Measurements from ENCODE around the gene PPY.
"Not testable (repeated sequence)": the region's sequence is repeated elsewhere in the genome, so short reads cannot be mapped to it uniquely, and the experiment has no call there.

PPY gene, protein sequence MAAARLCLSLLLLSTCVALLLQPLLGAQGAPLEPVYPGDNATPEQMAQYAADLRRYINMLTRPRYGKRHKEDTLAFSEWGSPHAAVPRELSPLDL

DNA sequence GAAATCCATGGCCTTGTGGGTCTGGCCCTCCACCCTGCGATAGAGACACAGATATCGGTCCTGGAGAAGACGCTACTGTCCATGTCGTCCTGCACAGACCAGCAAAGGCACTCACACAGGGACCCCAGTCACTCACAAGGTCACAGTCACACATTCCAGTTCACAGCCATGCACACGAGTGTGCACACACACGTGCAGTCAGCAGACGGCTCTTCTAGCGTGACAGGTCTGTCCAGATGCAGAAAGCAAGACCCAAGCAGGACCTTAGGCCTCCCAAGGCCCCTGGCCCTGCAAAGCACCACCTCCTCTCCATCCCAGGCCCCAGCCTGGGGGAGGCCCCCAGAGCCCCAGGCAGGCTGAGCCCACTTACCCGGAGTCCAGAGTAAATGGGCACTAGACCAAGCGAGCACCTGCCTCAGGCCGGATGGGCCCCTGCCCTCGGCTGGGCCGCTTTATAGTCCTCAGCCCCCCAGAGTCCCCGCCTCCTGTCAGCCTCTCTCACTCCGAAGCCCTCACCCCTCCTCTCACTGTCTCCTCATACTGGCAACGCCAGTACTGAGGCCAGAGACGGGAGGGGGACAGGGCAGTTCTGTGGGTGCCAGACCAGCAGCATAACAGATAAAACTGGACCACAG, at the start of gene PPY:
TSS of gene PPY (minus strand) at position 426 of the 635 bp plus-strand sequence. CDS start 822 bp downstream, outside the sequence.
- no peak for DNase-seq (ENCODE audit: low read depth in 2 of 2)

DNA sequence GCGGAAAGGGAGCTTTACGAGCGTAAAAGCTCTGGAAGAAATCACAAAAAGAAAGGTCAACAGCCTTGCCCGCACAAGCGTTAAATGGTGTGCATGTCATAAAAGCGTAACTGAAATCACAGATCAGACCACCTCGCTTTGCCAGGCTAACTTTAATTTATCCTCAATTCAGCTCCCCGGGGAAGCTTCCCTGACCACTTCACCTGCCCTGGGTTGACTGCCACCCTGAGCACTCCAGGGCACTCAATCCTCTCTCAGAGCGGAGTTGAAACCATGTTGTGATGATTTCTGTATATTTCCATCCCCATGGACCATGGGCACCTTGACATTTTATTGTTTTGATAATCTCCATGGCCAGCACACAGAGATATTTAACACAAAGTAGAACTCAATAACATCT, 46.0 kb upstream of the PPY start:
- DNase-seq (ENCODE audit: low read depth in 2 of 2): no peak

DNA sequence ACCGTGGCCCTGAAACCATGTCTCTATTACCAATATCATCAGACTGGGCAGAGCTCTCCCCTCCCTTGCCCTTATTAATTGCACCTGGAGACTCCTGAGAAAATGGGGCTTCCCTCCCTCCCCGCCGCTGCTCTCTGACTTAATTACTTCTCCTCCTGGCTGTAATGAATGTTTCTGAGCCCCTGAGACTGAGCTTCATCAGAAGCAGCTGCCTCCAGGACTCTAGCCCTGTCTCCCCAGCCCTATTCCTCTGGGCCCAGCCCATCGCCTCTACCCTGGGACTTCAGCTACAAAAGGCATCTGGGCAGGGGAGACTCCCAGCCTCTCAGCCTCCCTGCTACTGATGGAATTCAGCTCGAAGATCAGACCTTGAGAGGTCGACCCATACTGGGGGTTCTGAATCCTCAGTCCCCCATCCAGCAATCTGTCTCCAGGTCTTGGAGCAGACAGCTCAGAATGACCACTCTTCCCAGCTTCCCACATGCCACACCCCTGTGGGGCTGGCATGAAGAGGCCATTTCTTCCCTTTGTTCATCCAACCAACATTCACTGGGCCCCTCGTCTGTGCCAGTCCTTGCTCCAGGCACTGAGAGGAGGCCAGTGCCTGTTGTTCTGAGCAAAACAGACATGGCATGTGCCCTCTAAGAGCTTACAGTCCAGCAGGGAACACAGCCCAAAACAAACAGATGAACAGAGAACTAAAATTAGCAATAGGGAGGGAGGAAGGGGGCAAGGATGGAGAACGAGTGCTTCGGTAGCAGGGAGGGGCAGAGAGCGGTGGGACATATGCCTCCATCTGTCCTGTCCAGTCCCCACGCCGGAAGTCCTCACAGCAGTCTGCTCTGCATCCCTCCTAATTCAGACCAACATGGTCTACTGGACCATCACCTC, 45.1 kb upstream of the PPY start:
- no peak for DNase-seq (ENCODE audit: low read depth in 2 of 2)

DNA sequence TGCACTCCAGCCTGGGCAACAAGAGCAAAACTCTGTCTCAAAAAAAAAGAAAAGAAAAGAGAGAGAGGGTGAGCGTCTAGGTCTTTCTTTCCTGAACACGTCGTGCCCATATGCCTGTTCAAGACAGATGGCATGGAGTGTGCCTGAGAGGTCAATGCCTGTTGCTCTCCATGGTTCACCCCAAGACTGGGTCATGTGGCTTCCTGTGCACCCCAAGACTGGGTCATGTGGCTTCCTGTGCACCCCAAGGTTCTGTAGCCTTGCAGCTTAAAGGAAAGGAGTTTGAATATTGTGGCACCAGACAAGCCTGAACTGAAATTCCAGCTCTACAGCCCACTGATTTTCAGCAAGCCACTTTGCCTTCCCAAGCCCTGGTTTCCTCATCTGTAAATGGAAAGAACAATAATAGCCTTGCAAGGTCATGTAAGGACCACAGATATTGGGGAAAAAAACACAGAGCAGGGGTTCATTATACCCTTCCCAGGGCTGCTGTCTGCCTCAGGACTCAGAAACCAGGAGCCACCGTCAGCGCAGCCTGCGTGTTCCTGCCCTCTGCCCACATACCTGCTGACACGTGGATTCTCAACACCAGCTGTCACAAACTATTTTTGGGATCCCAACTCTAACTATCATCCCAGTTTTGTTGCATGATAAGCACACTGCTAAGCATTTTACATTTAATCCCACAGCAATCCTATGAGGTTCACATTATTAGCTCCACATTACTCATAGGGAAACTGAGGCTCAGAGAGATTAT, 44.1 kb upstream of the PPY start:
- no peak for DNase-seq (ENCODE audit: low read depth in 2 of 2)

DNA sequence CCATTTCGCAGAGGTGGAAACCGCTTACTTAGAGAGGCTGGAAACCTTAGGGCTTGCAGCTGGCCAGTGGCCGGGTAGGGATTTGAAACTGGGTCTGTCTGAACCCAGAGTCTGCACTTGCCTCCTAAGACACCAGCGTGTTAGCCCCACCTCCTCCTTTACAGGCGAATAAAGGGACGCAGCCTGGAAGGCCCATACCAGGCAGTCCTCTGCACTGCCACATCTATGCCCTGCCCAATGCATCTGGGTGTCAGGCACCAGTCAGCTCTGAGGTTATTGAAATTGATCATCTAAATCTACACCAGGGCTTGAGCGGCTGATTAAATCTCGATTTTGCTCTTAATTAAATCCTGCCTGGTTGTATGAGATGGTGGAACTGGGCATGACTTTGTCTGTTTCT, 42.2 kb upstream of the PPY start:
- no peak for DNase-seq (ENCODE audit: low read depth in 2 of 2)

DNA sequence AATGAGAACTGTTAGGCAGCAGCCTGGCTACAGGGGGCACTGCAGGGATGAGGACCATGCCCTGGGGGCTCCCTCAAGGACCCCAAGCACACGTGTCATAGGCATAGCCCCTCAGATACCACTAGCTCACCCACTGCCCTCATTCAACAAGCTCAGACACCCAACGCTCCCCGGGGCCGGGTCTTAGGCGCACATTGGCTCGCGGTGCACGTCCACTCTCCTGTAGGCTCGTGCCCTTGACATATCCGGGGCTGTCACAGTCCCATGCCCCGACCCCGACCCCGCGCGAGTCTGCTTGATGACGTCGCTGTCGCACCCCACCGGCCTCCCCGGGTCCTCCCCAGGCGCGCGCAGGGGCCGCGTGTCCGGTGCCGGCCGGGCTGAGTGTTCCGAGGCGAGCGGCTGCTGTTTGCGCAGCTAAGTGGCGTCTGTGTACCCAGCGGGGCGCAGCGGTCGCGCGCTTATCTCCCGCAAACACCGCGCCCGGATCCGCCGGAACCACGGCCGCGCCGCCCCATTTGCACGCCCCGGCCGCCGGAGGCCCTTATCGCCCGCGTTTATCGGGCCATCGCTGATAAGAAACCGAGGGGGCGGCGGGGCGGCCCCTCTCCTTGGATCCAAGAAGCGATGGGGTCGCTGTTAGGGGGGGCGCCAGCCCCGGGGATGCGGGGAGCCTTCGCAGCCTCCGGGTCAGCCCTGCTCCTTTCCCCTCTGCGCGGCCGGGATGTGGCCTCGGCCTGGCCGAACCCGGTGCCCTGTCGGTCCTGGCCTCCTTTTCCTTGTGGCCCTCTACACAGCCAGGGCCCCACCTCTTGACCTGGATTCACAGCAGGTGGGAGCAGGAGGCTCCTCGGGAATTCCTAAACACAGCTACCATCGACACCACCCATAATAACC, 41.5 kb upstream of the PPY start:
- DNase-seq (ENCODE audit: low read depth in 2 of 2): no peak

DNA sequence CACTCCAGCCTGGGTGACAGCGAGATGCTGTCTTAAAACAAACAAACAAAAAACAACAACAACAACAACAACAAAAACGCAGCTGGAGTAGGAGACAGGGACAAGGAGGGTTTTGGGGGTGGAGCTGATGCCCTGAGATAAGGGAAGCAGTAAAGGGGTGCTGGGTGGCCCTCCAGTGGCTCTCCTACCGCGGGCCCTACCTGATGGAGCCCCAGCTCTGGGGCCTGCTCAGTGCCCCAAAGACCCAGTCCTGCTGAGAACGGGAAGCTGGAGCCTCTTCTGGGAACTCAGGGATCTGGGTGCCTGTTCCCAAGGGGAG, 40.9 kb upstream of the PPY start:
- no peak for DNase-seq (ENCODE audit: low read depth in 2 of 2)

DNA sequence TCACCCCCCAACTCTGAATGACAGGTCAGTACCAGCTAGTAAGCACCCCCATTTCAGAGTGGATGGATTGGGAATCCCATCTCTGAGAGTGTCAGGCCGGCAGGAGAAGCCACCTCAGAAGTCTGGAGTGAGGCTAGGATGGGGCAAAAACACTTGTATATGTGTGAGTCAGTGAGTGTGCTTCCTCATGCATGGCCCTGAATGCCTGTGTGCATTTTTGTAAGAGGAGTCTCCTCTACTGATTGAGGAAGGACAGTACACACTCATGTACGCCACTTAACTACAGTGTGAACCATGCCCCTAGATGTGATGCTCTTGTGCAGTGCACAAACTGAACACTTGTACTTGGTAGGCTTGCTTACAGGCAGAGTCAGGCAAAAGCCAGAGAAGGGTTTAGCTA, 39.9 kb upstream of the PPY start:
- DNase-seq (ENCODE audit: low read depth in 2 of 2): no peak

DNA sequence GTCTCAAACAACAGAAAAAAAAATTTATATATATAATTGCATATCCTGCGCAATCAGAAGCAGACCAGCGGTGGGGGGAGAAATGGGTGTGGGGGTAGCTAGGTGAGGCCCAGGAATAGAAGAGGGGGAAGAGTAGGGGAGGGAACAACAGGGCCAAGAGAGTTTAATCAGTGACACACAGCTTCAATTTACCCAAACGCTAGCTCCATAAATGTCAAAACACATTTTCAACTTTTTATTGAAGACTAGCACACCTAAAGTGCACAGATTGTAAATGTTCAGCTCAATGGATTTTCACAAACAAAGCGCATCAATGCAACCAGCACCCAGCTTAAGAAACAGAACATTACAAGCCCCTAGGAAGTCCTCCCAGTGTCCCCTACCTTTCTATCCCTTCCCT, 37.4 kb upstream of the PPY start:
- DNase-seq (ENCODE audit: low read depth in 2 of 2): no peak

DNA sequence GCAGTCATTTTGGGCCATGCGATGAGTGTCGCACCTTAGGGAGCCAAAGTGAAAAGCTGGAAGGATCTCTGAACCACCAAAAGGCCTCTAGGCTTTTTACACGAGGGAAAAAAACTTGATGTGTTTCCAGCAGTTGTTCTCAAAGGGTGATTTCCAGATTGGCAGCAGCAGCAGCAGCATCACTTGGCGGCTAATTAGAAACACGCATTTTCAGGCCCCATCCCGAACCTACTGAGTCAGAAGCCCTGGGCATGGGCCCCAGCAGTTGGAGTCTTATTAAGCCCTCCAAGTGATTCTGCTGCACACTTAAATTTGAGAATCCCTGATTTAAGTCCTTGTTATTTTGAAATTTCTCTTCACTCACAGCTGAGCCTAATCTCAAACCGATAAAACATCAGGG, 36.7 kb upstream of the PPY start:
- no peak for DNase-seq (ENCODE audit: low read depth in 2 of 2)

DNA sequence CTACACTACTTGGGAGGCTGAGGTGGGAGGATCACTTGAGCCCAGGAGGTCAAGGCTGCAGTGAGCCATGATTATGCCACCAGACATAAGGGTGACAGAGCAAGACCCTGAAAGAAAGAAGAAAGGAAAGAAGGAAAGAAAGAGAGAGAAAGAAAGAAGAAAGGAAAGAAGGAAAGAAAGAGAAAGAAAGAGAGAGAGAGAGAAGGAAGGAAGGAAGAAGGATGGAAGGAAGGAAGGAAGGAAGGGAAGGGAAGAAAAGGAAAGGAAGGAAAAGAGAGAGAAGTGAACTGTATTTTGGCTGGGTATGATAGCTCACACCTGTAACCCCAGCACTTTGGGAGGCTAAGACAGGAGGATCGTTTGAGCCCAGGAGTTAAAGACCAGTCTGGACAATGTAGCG, 35.8 kb upstream of the PPY start:
- DNase-seq (ENCODE audit: low read depth in 2 of 2): no peak

DNA sequence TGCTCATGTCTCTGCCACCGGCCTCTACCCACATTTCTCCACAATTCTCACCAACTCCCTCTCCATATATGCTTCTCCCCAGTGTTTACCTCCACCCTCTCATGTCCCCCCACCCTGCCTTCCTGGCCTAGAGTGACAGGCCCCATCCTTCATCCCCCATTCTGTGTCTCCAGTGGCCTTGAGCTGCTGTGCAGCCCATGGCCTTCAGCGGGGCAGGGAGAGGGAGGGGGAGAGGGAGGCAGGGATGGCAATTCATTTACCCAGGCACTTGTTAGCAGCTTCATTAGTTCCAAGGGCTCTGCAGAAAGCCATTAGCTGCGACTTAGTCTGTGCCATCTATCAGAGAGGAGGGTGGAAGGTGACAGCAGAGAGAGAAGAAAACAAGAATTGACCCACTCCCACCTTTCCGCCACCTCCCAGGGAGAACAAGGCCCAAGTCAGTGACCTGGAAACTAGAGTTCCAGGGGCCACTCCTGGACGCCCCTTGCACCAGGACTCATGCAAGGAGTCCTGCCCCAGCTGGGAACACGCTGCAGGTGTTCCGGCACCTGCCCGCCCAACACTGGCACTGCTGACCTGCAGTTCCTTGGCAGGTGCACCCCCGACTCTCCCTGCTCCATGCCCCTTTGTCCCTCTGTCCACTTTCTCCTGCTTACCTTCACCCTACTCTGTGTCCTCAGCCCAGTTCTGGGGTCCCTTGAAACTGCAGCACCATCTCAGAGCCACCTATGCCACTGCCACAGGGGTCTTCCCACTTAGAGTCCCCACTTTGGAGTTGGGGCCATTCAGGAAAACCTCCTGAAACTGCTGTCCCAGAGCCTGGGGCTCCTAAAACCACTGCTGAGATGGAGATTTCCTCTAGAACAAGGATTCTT, 34.9 kb upstream of the PPY start:
- DNase-seq (ENCODE audit: low read depth in 2 of 2): no peak

DNA sequence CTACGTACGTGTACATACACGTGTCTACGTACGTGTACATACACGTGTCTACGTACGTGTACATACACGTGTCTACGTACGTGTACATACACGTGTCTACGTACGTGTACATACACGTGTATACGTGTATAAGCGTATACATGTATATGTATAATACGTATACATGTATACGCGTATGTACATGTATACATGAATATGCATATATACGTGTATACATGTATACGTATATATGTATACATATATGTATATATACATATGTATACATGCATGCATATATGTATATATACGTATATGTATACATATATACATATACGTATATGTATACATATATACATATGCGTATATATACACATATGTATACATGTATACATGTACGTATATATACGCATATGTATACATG, 33.6 kb upstream of the PPY start:
- no peak for DNase-seq (ENCODE audit: low read depth in 2 of 2)

DNA sequence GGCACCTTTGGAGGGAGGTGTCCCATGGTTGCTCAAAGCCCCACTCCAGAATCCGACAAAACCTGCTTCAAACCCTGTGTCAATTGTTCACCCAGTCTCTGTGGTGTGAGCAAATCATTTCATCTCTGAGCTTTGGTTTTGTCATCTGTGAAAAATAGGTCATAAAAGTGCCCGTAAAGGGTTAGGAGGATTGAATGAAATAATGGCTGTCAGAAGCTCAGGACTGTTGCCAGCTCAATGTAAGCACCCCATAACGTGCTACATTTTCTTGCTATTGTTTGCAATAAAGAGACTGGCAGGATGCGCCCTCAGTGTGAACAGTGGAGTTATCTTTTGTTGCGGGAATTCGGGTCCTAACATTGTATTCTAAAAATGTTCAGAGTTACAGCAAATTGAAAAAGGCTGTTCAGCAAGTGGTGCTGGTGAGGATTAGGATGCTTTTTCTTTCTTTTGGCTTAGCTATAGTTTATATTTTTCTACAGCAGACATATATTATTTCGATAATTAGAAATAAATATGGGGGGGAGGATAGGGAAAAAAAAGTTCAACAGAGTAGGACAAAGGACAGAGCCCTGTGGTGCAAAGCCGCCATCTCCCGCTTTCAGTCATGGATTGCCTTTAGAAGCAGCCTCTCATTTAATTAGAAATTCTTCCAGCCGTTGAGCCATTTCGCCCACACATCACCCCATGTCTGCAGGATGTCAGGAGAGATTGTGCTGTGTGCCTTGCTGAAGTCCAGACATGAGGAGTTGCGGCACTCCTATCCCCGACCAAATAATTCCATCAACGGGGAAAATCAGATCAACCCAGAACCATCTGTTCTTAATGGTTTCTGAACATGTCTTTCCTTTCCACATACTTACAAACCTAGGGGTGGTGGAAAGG, 32.3 kb upstream of the PPY start:
- DNase-seq (ENCODE audit: low read depth in 2 of 2): no peak

DNA sequence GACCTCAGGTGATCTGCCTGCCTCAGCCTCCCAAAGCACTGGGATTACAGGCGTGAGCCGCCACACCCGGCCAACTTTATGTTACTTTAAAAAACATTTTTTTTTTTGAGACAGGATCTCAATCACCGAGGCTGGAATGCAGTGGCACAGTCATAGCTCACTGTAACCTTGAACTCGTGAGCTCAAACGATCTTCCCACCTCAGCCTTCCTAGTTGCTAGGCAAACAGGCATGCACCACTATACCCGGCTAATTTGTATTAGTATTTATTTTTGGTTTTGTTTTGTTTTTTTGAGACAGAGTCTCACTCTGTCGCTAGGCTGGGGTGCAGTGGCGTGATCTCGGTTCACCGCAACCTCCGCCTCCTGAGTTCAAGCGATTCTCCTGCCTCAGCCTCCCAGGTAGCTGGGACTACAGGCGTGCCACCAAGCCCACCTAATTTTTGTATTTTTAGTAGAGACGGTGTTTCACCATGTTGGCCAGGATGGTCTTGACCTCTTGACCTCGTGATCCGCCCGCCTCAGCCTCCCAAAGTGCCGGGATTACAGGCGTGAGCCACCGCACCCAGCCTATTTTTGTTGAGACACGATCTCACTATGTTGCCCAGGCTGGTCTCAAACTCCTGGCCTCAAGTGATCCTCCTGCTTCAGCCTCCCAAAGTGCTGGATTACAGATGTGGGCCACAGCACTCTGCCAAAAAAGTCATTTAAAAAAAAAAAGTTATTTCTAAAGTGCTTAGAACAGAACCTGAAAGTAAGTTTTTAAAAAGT, 30.4 kb upstream of the PPY start:
- DNase-seq (ENCODE audit: low read depth in 2 of 2): not testable (repeated sequence)

DNA sequence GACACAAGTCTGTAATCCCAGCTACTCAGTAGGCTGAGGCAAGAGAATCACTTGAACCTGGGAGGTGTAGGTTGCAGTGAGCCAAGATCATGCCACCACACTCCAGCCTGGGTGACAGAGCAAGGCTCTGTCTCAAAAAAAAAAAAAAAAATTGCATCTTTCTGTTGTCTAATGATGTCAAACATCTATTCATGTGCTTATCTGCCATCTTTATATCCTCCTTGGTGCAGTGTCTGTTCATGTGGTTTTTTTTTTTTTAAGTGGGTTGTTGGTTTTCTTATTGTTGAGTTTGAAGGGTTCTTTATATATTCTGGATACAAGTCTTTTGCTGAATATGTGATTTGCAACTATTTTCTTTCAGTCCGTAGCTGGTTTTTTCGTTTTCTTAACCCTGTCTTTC, 29.2 kb upstream of the PPY start:
- not testable (repeated sequence) for DNase-seq (ENCODE audit: low read depth in 2 of 2)

DNA sequence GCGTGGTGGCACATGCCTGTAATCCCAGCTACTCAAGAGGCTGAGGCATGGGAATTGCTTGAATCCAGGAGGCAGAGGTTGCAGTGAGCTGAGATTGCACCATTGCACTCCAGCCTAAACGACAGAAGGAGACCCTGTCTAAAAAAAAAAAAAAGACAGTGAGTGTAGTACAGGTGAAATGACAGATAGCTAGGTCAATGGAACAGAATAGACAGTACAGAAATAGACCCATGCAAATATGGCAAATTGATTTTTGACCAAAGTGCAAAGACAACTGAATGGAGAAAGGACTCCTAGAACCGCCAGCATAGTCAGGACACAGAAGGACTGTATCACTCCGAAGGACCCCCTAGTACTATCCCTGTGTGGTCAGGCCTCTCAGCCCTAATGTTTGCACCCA, 28.1 kb upstream of the PPY start:
- no peak for DNase-seq (ENCODE audit: low read depth in 2 of 2)

DNA sequence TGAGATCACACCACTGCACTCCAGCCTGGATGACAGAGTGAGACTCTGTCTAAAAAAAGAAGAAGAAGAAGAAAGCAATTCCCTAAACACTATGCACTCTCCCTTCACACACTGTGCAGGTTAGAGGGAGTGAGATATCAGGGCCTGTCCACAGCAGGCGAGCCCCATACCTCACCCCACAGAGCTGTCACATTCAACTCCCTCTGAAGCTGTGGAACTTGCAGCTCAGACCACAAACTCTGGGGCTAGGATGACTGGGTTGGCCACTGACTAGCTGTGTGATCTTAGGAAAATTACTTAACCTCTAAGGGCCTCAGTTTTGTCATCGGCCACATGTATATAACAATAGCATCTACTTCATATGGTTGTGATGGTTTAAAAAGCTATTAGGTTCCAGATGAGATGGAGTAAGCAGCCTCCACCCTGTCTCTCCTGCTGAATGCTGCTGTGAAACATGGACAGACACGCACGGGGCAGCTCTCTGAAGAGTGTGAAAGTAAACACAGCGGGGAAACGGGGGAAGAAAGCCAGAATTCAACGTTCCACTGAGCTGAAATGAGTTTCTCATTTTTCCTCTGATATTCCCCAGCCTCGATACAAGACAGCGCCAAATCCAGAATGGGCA, 25.1 kb upstream of the PPY start:
- DNase-seq (ENCODE audit: low read depth in 2 of 2): no peak
